GM18909 (cell line): Measurements from ENCODE around the gene ERBB3.
A peak's percentile ranks its signal among the peaks of the same experiment; 100 is the strongest.

Experiments
- ATAC-seq: cut with Tn5 transposase; IDR thresholded peaks from one replicate; pipeline ENCODE4 v1.9.1; 2021; ENCODE audit warnings: mild to moderate bottlenecking; ENCODE audit not compliant: unreplicated experiment, poor library complexity

The ERBB3 gene

DNA sequence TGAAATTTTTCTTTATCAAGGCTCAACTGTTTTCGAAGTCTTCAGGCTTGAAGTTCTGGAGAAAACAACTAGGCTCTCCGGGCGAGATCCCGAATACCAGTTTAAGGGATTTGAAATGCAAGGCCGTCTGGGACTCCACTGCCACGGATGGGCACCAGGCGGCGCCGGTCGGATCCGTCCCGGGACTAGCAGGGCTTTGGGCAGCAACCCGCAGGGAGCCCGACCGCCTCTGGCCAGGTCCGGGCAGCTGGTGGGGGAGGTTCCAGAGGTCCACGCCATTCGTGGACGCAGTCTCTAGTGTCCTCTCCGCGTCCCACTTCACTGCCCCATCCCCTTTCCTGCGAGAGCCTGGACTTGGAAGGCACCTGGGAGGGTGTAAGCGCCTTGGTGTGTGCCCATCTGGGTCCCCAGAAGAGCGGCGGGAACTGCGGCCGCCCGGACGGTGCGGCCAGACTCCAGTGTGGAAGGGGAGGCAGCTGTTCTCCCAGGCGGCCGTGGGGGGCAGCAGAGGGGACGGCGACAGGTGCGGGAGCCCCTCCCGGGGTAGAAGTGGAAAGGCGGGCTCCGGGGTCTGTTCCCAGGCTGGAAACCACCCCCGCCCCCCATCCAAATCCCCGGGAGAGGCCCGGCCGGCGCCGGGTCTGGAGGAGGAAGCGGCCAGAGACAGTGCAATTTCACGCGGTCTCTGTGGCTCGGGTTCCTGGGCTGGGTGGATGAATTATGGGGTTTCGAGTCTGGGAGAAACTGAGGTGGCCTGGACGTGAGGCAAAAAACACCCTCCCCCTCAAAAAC lies 838 bp upstream of the ERBB3 start:
- peak; percentile 77 for ATAC-seq

DNA sequence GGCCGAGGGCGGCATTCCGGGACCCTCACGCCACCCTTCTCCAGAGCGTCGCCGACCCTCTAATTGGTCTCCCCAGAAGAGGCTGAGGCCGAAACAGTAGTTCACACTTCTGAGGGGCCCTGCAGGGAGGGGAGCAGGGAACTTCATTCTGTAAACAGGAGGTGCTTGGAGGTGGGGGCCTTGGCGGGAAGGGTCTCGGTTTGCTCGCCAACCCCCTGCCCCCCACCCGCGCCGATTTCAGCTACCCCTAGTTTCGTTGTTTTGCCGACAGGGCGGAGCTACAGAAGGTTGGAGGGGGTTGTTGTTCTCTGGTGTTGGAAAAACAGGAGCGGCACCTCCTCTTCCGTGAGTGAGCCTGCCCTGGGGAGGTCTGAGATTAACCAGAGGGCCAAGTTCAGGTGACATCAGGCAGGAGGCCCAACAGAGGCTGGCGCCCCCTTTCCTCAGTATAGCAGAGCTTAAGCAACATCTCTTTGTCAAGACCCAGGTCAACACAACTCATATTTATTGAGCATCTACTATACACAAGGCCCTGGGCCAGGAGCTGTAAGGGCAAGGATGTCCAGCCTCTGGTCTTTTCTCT lies 682 bp downstream of the ERBB3 start:
- ATAC-seq, result no peak

DNA sequence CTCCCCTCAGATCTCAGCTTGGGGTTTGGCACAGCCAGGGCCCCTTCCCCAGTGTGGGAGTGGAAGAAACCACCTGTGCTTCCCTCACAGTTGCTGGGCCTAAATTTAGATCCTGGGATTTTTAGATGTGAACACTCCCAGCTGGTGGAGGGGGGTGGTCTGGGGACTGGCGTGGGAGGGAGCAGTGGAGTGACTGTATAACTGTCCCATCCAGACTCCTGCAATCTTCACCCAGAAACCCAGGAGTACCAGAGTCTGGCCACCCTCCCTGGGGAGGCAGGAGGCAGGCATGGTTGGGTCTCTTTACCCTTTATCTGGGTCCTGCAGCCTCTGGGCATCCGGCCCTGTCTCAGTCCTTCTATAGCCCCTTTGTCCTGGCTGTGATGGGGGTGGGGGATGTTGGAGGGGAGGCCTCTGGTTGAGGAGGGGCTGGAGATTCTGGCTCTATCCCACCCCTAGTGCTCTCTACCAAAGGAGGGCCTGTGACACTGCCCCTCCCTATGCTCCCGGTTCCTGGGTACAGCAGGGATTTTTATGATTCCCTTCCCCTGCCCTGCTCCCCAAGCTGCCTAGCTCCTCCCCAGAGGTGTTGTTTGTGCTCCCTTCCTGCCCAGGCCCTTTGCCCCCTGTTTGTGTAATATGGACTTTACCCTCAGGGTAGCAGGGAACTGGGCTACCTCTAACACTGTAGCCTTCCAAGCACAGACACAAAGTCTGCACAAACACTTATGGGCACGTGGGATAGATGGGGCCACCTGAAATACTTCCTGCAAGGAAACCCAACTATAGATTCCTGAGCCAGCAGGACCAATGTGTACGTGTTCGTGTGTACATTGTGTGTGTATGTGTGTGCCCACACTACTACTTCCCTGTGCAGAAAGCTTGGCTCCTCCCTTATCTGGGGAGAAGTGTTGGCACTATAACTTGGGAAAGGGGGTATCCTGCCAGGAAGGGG lies 1.7 kb downstream of the ERBB3 start:
- ATAC-seq, result no peak

DNA sequence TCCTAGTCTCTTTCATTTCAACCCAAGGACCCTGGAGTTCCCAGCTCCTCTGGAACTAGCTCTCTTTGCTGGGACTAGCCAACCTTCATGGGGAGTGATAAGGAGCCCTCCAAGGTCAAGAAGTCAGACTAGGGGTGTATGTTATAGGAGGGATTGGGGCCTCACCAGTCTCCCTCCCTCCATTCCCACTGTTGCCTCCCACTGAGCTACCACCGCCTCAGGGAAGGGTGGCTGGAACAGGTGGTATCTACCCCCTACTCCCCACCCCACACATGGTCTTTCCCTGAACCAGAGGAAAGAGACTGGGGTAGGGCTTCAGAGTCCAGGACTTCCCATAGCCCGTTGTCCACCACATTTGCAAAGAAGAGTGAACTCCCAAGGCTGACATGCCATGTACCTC lies 2.4 kb downstream of the ERBB3 start:
- no peak for ATAC-seq

DNA sequence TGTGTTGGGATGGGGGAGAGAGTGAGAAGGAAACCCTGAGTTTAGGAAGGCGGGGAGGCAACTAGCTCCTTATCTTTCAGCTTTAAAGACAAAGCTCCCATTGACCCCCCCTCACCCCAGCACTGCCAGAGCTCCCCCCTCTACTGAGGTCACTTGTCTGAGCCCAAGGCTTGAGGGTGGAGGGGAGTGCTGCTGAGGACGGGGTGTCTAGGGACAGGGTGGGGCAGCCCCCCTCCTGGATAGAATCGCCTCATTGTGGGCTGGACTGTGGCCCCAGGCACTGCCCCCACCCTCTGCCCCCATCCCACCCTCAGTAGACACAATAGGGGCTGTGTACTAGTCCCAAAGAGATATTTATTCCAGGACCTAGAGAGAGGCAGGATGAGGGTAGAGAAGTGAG lies 3.0 kb downstream of the ERBB3 start:
- no peak for ATAC-seq

DNA sequence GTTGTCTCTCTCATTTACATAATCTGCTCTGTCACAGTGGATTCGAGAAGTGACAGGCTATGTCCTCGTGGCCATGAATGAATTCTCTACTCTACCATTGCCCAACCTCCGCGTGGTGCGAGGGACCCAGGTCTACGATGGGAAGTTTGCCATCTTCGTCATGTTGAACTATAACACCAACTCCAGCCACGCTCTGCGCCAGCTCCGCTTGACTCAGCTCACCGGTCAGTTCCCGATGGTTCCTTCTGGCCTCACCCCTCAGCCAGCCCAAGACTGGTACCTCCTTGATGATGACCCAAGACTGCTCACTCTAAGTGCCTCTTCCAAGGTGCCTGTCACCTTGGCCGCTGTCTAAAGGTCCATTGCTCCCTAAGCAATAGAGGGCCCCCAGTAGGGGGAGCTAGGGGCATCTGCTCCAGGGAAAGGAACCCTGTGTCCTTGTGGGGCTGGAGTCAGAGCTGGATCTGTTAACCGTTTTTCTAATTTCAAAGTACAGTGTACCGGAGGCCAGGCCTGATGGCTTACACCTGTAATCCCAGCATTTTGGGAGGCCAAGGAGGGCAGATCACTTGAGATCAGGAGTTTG lies 5.1 kb downstream of the ERBB3 start:
- no peak for ATAC-seq

DNA sequence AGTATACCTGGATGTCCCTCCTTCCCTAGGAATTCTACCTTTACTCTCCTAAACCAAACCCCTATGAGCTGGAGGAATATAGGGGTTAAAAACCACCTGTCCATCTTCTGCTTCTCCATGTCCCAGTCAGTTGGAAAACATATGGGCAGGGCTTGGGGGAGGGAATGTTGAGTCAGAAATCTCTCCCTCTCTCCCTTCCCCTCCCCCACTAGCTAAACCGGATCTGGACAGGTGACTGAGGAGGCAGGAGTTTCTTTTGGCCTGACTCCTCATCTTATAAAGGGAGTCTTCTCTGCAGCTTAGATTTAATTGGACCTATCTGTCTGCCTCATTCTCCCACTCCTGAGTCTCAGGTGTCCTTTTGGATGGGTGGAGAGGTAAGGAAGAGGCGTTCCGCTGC lies 6.1 kb downstream of the ERBB3 start:
- no peak for ATAC-seq

DNA sequence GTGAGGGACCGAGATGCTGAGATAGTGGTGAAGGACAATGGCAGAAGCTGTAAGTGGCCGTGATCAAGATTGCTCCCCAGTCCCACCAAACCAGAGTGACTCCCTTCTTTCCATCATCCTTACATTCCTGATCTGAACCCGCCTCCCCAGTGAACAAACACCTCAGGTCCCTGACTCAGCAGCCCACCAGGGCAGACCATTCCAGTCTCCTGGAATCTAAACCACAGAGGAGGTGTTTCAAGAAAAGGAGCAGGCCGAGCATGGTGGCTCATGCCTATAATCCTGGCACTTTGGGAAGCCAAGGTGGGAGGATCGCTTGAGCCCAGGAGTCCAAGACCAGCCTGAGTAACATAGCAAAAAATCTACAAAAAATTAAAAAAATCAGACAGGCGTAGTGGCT lies 6.6 kb downstream of the ERBB3 start:
- ATAC-seq, result no peak

DNA sequence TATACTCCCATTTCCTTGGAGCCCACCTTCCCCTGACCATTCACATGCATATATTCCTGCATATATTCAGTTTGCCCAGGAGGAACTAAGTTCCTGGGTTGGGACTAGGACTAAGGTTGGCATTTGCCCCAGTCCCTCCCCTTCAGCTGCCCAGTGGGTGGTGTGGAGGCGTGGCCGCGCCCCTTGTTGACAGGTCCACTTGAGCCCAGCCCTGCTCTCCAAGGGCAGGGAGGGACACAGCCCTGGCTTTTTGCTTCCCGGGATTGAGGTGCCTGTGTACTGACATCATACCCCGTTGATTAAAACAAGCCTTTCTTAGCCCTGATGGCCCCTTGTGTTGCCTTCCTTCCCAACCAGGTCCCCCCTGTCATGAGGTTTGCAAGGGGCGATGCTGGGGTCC lies 7.3 kb downstream of the ERBB3 start:
- ATAC-seq, result no peak

DNA sequence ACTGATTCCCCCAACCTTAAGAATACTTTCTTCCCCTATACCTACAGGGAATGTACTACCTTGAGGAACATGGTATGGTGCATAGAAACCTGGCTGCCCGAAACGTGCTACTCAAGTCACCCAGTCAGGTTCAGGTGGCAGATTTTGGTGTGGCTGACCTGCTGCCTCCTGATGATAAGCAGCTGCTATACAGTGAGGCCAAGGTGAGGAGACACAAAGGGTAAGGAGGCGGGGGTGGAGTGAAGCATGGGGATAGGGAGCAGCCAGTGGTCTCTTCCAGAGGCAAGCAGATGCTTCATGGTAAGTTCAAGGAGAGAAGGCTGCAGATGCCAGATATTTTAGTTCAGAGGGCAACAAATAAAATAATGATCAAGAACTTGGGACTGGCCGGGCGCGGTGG lies 17.8 kb downstream of the ERBB3 start:
- ATAC-seq, result no peak

DNA sequence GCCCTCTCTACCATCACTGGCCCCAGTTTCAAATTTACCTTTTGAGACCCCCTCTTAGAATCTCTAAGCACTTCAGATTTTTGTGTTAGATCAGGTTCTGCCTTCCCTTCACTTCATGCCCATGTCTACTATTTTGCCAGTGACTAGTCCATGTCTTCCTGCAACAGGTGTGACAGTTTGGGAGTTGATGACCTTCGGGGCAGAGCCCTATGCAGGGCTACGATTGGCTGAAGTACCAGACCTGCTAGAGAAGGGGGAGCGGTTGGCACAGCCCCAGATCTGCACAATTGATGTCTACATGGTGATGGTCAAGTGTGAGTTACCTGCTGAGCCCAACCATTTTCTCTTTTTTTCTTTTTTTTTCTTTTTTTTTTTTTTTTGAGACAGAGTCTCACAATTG lies 18.6 kb downstream of the ERBB3 start:
- no peak for ATAC-seq

DNA sequence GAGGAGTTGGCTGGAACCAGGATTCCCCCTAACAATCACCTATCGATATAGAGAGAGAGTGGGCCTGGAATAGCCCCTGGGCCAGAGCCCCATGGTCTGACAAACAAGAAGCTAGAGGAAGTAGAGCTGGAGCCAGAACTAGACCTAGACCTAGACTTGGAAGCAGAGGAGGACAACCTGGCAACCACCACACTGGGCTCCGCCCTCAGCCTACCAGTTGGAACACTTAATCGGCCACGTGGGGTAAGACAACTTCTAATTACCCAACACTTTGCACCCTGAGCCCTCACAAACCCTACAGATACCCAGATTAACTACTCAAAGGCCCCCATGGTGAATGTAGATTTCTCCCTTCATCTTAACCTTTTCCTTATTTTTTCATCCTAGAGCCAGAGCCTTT lies 19.8 kb downstream of the ERBB3 start:
- no peak for ATAC-seq

DNA sequence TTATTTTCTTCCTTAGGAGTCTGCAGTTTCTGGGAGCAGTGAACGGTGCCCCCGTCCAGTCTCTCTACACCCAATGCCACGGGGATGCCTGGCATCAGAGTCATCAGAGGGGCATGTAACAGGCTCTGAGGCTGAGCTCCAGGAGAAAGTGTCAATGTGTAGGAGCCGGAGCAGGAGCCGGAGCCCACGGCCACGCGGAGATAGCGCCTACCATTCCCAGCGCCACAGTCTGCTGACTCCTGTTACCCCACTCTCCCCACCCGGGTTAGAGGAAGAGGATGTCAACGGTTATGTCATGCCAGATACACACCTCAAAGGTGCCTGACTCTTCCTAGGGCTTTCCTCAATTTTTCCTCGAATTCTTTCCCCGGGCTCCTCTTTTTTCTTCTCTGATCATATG lies 21.1 kb downstream of the ERBB3 start:
- ATAC-seq, result no peak

DNA sequence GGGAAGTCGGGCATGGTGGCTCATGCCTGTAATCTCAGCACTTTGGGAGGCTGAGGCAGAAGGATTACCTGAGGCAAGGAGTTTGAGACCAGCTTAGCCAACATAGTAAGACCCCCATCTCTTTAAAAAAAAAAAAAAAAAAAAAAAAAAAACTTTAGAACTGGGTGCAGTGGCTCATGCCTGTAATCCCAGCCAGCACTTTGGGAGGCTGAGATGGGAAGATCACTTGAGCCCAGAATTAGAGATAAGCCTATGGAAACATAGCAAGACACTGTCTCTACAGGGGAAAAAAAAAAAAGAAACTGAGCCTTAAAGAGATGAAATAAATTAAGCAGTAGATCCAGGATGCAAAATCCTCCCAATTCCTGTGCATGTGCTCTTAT lies 22.7 kb downstream of the ERBB3 start:
- ATAC-seq, result no peak

DNA sequence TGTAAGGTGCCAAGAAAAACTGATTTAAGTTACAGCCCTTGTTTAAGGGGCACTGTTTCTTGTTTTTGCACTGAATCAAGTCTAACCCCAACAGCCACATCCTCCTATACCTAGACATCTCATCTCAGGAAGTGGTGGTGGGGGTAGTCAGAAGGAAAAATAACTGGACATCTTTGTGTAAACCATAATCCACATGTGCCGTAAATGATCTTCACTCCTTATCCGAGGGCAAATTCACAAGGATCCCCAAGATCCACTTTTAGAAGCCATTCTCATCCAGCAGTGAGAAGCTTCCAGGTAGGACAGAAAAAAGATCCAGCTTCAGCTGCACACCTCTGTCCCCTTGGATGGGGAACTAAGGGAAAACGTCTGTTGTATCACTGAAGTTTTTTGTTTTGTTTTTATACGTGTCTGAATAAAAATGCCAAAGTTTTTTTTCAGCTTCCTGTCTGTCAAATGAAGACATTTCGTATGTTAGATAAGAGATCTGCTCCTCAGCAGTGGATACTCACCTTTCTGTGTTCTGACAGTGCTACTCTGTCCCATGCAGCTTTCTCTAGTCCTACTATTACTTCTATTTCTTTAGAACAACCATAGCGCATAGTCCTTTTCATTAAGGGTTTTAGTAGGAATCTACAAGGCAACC lies 23.2 kb downstream of the ERBB3 start:
- no peak for ATAC-seq

DNA sequence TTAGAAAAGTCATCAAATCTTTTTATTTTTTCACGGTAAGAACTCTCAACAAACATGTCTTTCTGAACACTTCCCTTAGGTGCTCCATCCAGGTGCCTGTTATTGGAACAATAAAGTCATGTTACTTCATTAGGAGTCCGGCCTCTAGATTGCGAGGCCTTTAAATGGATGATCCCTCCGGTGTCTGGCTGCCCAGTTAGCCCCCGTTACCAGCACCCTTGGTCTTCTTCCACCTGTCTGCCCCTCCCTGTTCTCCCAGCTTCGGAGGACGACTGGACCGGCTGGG lies 23.8 kb downstream of the ERBB3 start:
- no peak for ATAC-seq

DNA sequence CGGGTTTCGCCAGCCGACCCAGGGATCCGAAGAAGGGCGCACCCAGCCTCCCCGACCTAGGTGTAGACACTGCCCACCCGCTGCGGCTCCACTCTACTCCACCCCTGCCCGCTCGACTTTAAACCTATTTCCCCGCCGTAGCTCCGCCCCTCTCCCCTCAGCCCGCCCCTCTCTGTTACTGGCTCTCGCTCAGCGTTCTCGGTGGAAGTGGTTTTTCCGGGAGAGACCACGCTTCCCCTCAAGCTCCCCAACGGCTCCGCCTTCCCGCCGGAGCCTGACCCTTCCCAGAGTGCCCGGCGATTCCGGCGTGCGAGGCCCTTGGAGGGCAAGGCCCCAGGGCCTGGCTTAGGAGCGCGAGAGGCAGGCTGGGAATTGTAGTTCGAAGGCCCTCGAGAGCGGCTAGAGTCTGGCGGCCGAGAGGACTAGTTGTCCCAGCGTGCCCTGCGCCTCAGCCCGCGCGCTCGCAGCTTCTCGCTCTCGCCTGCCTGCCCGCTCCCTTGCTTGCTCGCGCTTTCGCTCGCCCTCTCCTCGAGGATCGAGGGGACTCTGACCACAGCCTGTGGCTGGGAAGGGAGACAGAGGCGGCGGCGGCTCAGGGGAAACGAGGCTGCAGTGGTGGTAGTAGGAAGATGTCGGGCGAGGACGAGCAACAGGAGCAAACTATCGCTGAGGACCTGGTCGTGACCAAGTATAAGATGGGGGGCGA lies 24.3 kb downstream of the ERBB3 start, which contains the start of gene PA2G4:
Gene PA2G4, plus strand, starts transcription at position 451 of the 706 bp plus-strand sequence. Its CDS starts 179 bp downstream, at position 630.
- peak; percentile 95 for ATAC-seq

DNA sequence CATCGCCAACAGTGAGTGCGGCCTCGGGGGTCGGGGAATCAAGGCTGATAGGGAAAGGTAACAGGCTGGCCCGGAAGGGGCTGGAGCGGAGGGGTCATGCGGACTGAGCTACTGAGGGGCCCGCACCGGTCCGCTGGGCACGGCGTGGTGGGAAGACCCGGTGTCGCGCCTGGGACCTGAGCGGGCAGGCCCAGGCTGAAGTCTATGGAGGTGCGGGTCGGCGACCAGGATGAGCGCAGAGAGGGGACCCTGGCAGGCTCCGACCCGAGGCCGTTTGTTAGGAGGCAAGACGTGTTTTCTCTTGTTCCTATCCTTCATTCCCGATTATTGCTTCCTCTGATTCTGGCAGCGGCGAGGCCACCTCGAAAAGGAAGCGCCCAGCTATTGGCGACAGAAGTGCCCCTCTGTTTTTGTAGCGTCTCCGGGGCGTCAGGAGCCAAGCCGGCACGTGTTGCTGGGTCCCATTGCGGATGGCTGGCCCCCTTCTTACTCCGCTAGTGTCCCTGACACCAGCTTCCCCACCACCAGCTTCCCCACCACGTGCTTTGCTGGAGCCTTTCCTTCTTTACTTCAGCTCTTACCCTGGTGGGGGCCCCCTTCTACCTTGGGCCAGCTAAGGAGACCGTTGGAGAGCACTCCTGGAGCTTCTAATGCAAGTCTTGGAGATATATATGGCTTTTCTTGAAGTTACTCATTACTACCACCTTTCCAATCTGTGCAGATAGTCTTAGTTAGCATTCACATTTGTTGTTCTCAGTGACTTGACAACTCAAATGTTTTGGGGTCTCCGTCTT lies 25.0 kb downstream of the ERBB3 start:
- peak; percentile 21 for ATAC-seq

DNA sequence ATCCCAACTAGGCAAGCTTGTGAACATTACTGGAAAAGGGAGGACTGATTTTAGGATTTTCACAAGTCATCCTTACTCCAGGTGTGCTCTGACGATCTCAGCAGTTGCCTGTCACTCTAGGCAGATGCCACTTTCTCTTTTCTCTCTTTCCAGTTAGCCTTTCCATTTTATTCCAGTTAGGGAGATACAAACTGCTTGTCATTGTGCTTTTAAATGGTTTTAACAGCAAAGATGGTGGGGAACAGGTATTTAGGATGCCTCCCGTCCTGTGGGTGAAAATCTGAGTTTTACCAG lies 25.6 kb downstream of the ERBB3 start:
- no peak for ATAC-seq
